ENCODE results near the gene MEMO1.

DNA sequence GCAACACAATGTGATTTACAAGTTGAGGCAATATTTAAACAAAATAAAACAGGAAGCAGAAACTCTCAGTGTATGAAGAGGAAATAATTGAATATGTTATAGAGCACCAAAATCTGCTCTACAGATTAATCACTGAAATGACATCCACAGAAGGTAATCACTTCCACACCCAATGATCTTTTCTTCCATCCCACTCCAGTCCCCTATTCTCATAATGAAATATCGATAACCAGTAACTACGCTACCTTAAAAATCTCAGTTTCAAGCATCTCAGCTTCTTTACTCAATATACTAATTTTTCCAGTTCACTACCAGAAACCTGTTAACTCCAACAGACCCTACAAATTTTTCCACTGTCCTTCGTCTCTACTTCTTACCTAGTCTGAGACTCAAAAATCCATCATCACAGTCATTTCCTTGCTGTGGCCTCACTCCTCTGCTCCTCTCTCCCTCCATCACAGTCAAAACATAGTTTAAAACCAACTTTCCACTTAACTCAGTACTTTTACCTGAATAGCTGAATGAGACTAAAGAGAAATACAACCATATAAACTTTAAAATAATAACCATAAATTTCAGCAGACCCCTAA is 67.1 kb downstream of the MEMO1 start:
- TF ChIP-seq, protein P1, sequence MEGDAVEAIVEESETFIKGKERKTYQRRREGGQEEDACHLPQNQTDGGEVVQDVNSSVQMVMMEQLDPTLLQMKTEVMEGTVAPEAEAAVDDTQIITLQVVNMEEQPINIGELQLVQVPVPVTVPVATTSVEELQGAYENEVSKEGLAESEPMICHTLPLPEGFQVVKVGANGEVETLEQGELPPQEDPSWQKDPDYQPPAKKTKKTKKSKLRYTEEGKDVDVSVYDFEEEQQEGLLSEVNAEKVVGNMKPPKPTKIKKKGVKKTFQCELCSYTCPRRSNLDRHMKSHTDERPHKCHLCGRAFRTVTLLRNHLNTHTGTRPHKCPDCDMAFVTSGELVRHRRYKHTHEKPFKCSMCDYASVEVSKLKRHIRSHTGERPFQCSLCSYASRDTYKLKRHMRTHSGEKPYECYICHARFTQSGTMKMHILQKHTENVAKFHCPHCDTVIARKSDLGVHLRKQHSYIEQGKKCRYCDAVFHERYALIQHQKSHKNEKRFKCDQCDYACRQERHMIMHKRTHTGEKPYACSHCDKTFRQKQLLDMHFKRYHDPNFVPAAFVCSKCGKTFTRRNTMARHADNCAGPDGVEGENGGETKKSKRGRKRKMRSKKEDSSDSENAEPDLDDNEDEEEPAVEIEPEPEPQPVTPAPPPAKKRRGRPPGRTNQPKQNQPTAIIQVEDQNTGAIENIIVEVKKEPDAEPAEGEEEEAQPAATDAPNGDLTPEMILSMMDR (IDR thresholded peaks at IDR 0.05; ENCODE audit: extremely low read depth in 1 of 2, insufficient read depth in 1 of 2, low read depth in 1 of 2, low read length in 2 of 2), result no peak
- no peak for TF ChIP-seq POLR2A (IDR thresholded peaks at IDR 0.05; ENCODE audit: low read depth, low read length)
- TF ChIP-seq EZH2 (IDR thresholded peaks at IDR 0.05; ENCODE audit: borderline replicate concordance, low read depth, low read length, severe bottlenecking), result no peak
- TF ChIP-seq POLR2AphosphoS5 (IDR thresholded peaks at IDR 0.05; ENCODE audit: insufficient read depth, low read depth, low read length), result no peak
- no peak for TF ChIP-seq GATA2 (IDR thresholded peaks at IDR 0.05; ENCODE audit: insufficient read depth, insufficient read length, low read depth, low read length)

All from endothelial cell of umbilical vein (primary cell).